ENCODE data around the gene CDA.

Gene CDA

DNA sequence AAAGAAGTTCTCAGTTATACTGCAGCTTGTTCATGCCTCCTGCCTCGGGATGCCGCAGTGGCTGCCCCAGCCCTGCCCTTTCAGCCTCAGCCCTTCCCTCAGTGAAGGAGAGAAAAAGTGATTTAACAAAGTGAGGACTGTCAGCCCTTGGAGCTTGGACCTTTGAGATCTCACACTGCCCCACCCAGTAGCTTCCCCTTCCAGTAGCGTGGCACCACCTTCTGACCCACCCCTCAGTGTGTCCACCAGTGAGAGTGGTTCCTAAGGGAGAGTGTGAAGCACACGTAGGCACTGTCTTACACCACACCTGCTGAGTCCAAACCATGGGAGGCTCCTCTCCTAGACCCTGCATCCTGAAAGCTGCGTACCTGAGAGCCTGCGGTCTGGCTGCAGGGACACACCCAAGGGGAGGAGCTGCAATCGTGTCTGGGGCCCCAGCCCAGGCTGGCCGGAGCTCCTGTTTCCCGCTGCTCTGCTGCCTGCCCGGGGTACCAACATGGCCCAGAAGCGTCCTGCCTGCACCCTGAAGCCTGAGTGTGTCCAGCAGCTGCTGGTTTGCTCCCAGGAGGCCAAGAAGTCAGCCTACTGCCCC is at the start of gene CDA:
TSS of gene CDA (plus strand) at position 464 of the 592 bp plus-strand sequence. CDS start at position 497, 33 bp downstream.
- no peak for DNase-seq

DNA sequence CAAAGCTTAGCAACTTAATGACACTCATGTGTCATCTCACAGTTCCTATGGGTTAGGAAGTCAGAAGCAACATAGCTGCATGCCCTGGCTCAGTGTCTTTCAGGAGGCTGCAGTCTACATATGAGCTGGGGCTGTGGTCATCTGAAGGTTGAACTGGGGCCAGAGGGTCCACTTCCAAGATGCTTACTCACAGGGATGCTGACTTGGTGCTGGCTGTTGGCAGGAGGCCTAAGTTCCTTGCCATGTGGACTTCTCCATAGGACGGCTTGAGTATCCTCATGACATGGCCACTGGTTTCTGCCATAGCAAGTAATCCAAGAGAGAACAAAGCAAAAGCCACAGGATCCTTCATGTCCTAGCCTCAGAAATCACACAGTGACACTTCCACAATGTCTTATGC is 48.6 kb upstream of the CDA start:
- no peak for DNase-seq

DNA sequence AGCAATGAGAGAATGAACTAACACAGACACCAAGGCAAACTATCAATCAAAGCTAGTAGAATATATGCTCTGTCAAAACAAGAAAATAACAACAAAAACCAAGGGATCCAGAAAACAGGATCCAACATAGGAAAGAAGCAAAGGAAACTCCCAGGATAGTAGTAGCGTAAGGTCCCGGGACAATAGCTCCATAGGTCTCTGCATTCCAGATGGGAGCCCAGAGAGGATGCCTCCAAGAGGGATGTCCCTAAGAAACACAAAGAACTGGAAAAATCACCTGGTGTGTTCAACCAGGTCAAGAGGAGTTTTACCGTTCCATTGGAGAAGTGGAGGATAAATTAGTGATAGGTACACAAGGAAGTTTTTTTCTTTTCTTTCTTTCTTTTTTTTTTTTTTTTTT is 42.3 kb upstream of the CDA start:
- no peak for DNase-seq

DNA sequence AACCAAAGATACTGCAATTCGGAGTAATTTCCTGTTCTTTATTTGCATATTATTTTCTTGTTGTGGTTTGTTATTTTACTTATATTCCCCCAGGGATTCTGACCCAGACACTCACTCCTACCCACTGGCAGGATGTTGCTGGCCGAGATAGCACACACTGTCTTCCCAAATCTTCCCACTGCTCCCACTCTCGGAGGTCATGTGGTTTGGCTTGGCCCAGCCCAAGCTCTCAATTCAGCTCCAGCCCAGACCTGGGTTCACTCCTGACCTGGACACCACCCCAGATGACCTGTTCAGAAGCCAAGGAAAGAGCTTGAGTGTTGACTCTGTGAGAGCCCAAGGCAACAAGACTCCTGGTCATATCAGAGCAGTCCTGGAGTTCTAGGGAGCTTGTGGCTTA is 37.7 kb upstream of the CDA start:
- no peak for DNase-seq

DNA sequence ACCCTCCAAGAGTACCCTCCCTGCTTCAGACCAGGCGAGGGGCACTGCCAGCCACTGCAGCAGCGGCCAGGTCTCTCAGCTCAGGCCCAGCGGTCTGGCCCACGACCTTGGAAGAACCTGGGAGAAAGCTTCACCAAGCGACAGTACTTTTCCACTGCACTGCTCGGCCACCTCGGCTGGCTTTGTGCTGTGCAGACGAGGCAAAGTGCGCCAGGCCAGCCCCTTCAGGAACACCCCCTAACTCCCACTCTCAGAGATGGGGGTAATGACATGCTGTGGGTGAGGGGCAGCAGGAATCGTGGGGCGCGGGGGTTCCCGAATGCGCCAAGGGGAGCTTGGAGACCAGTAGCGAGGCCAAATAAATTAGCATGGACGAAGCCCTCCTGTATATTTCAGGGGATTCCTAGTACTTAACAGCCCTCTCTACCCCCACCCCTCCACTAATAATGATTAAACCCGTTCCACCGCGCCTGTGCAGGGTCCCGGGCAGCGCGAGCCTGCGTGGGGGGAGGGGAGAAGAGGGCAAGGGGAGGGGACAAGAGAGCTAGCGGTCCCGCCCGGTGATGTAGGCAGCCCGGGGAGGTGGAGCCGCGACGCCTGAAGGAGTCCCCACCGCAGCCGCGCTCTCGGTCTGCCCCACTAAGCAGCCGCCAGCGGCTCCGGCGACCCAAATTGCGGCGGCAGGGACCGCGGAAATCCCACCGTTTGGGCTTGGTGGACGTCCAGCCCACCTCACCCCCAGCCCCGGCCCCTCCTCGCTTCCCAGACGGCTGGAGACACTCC is 36.8 kb upstream of the CDA start, which contains the start of gene FAM43B:
TSS of gene FAM43B (plus strand) at position 629 of the 783 bp plus-strand sequence. CDS start 401 bp downstream, outside the sequence.
- DNase-seq: peak in 1 of 2 experiments; percentile 19

DNA sequence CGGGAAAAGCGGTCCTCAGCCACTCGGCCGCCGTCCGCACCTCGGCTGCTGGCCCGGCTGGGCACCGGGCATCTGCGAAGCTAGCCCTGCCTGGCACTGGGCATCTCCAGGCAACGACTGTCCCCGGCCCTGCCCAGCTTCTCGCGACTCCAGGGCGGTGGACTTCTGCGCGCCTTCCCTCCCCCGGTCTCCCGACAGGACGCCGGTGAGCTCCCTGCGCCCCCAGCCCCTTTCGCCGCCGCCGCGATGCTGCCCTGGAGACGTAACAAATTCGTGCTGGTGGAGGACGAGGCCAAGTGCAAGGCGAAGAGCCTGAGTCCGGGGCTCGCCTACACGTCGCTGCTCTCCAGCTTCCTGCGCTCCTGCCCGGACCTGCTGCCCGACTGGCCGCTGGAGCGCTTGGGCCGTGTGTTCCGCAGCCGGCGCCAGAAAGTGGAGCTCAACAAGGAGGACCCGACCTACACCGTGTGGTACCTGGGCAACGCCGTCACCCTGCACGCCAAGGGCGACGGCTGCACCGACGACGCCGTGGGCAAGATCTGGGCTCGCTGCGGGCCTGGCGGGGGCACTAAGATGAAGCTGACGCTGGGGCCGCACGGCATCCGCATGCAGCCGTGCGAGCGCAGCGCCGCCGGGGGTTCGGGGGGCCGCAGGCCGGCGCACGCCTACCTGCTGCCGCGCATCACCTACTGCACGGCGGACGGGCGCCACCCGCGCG is 36.0 kb upstream of the CDA start:
- DNase-seq: no peak

DNA sequence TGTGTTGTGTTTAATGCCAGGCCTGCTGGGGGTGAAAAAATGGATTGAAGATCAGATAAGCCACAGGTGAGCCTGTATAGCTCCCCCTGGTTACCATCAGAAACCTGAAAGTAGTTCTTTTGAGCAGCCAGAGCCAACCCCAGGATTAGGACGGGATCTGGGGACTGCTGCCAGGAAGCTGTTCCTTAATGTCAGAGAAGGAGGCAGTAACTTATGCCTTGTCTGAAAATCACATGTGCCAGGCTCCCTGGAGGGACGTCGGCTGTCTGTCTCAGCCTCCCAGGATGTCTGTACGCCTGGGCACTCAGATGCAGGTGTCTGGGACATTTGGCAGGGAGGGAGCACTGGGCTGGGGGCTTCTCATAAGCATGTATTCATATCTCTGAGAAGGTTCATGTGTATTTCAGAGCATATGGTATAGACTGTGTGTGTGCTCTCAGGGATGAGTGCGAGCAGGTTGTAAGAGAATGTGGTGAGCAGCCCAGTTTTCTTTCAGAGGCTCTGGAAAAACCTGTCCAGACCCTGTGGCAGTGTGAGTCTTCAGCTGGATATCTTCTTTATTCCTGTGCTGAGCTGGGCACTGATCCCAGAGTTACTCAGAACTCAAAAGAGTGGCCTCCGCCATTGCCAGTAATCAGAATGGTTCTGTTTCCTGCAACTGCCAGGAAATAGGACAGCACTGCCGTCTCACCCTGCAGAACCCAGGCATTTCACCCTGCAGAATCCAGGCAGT is 33.7 kb upstream of the CDA start:
- DNase-seq: no peak

DNA sequence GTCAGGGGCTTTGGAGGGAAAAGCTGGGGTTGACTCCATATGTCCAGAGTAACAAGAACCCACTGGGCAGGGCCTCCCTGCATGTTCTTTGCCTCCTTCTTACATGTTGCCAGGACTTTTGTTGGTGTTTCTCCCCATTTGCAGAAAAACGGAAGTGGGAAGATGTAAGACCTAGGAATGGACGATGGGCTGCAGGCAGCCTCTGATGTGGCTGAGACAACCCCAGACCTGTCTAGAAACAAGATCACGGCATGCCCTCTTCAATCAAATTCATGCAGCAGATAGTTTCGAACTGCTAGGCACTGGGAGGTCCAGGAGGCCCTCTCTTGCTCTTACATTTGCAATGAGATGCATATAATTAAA is 33.2 kb upstream of the CDA start:
- no peak for DNase-seq

DNA sequence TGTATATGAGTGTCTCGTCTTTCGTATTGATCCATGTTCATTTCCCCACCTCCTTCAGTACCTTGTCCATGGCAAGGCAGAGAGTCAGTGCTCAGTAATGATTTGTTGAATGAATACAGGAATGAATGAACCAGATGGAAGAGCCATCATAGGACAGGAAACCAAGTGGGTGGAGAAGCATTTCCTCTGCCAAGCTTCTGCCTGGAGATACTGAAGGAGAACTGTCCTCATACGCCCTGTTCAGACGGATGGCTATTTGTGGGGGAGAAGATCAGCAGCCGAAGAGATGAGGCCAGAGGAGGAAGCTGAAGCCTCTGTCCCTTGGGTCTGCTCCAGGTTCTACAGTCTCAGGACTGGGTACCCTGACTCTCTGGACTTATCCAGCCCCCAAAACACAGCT is 30.7 kb upstream of the CDA start:
- no peak for DNase-seq

DNA sequence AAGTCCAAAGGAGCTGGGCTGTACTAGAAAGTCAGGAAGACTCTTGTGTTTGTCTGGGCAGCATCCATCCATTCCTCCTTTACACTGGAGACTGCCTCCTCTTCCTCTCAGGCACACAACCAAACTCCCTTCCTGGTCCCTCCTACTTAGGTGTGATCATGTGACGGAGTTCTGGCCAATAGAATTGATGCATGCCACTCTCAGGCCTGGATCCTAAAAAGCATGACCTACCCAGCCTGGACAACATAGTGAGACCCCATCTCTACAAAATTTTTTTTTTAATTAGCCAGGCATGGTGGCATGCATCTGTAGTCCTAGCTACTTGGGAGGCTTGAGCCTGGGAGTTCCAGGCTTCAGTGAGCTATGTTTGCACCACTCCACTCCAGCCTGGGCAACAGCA is 27.9 kb upstream of the CDA start:
- DNase-seq: no peak

DNA sequence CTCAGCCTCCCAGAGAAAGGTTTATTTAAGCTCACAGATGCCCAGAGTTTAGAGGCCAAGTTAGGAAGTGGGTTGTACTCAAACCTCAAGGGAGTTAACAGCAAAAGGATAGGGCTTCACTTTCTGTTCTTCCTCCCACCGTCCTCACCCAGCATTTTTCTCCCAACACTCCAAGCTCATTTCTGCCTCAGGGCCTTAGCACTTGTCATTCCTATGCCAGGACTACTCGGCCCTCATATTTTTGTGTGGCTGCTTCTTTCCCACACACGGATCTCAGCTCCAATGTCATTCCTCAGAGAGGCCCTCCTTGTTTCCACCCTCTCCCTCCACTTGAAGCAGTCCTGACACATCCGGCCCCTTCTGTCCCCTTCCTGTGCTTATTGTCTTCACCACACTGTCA is 23.7 kb upstream of the CDA start:
- DNase-seq: no peak

DNA sequence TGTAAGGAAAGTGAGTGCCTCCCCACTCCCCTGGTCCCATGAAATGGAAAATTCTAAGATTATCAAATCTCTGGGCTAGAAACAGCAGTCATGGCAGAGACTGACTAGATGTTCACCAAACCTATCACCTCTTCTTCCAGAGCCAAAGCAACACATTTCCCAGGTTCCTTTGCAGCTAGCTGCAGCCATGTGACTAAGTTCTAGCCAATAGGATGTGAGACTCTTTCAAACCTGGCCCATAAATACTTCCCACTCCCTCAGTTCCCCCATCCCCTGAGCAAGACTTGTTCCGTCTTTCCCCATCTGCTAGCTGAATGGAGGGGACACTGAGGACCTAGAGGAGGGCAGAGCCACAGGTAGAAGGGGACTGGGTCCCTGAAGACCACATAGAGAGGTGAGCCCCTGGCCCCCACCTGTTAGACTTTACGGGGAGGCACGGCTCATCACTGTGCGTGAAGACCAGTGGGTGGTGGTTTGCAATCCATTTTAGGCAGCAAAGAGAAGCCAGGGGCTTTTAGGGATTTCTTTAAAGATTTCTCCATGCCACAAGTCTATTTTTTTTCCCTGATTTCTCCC is 19.3 kb upstream of the CDA start:
- no peak for DNase-seq

DNA sequence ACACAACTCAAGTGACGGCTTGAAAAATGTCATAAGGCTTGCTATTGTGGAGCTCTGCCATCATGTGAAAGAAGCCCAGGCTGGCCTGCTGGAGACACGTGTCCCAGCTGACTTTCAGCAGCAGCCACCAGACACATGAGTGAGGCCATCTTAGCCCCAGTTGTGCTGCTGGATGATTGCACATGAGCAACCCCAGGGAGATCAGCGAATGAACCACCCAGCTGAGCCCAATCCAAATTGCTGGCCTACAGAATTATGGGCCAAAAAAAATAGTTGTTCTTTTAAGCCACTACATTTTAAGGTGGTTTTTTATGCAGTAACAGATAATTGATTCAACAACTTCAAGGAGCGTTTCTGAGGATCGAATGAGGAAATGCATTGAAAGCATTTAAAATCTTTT is 17.5 kb upstream of the CDA start:
- no peak for DNase-seq

DNA sequence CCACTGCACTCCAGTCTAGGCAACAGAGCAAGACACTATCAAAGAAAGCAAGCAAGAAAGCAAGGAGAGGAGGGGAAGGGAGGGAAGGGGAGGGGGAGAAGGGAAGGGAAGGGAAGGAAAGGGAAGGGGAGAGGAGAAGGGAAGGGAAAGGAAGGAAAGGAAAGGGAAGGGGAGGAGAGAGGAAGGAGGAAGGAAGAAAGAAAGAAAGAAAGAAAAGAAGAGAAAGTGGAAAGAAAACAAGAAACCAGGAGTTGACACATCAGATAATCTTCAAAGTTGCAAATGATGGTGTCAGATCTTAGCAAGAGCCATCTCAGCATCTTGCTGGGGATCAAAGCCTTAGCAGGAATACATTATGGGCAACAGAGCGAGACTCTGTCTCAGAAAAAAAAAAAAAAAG is 14.9 kb upstream of the CDA start:
- no peak for DNase-seq

DNA sequence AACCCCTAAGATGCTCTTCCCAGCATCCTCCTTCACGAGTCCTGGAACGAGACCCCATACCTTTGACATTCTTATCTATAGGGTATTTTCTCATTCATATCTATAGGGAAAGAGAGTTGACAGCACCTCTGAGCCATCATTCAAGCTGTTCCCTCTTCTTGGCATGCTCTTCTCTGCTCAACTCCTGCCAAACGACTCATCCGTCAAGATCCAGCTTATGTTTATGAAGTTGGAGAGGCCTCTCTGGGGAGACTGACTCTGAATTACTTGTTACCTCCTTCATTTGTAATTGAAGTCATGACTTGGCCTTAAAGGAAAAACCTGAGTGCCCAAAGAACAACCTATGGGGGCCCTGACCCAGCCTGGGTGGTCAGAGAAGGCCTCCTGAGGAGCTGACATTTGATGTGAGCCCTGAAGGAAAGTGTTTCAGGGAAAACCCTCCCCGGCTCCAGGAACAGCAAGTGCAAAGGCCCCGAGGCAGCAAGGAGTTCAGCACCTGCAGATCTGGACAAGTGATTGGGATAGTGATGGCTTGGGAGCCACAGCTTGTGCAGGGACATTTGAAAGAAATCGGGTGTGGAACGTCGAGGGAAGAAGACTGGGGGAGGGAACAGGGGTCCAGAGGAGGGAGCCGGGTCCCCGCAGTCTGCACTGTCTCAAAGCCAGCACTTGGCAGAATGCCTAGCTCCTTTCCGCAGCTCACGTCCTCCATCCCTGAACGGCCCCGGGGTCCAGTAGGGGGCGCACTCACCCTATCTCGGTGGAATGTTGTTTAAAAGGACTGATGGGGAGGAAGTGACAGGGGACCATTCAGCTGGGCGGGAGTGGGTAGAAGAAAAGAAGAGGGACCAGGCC is 14.0 kb upstream of the CDA start:
- DNase-seq: peak; percentile 21 to 38

DNA sequence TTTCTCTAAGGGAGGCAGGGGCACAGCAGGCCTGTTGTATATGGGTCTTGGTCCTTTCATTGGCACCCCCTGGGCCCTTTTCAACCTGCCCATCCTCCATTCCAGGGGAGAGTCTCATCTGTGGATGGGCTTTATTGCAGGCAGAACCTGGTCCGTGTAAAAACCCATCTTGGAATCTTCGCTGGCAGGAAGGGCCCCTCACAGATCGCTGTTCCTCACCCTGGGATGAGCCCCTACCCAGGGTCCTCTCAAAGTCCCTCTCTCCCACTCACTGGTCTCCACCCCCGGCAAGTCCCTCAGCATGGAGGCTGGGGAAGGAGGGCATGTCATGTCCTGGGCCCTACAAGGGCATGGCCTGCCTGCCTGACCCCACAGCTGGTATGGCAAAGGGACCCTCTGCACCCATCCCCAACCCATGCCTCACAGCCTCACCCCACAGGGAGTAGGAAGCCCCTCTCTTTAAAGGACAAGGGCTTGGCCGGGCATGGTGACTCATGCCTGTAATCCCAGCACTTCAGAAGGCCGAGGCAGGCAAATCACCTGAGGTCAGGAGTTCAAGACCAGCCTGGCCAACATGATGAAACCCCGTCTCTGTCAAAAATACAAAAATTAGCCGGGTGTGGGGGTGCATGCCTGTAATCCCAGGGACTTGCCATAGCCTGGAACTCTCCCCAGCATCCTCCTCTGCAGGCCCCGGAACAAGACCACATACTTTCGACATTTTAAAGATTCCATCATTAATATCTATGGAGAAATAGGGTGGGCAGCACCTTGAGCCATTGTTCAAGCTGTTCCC is 13.2 kb upstream of the CDA start:
- DNase-seq: no peak

DNA sequence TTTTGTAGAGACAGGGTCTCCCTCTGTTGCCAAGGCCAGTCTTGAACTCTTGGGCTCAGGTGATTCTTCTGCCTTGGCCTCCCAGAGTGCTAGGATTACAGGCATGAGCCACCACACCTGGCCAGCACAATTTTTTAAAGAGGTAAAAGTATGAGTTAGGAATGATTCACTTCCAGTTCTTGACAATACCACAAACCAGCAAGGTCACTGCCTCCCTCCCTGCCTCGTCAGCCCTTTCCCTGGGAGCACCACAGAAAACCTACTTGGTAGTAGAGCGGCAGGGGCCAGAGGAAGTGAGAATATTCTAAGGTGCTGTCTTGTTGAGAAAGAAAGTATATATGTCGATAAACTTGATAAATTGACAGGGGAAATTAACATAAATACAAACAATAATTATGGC is 10.8 kb upstream of the CDA start:
- no peak for DNase-seq

DNA sequence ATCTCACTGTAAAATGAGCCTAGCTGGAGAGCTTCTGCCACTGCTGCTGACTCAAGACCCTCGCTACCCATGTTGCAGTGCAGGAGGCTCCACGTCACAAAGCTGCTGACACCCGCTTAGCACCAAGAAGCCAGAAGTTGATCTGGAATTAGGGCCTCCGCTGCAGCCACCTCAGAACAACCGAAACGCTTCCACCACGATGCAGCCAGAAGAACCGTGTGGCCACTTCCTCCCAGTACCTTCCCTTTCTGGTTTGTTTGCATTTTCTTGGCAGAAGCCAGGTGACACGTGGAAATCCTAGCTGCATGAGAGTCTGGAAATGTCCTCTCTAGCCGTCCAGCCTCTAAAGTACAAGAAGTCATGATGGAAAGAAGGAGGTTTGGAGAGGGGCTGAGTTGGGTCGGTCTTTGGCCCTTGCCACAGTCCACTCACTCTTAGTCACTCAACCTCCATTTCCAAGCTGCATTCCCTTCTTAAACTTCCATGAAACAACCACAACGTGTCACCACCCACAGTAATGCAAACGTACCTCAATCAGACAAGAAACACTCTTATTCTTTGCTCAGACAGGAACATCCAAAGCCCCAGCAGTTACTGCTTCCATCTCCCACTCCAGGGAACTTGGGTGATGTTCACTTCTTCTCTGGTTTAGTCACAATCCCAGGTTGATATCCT is 10.0 kb upstream of the CDA start:
- DNase-seq: no peak

DNA sequence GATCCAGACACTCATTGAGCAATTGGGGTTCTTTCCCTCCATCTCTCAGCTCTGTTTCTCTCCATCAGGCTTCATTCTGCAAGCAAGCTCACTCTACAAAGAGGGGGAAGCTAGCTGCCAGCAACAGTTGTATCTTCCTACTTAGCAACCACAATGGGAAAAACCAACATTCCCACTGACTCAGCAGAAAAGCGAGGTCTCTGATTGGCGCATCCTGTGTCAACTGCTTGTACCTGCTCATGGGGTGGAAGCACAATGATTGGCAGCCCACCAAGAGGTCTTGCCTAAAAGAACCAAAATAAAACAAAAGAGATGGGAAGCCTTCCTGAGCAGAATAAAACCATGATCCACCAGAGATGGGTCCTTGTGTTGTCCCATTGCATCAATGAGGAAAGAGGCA is 4.0 kb upstream of the CDA start:
- DNase-seq: no peak

DNA sequence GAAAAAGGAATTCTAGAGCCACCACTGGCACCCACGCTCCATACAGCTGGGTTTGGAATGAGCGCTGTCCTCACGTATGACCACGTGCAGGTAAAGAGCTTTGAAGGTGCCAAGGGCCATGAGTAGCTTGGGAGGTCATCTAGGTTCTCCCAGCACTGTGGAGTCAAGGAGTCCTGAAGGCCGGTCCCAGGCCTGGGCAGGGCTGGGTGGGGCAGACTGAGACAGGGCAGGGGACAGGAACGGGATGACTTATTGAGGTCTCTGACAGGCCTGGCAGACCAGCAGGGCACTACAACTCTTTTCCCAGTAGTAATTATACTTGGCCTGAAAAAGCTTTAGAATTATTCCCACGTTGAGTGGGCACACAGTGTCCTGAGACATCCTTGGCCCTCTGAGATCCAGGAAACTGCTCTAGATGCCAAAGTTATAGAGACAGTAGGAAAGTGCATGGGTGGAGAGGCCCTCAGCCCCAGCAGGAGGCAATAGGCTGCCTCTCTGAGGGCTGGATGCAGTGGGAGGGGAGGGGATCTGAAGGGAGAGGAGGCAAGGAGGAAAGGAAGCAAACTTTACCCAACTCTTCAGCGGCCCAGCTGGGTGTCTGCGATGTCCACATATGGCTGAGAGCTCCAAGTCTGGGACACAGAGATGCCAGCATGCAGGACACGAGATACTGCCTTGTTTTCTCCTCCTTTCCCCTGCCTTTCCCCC is 1.8 kb upstream of the CDA start:
- DNase-seq: no peak
